Posterior cingulate gyrus (tissue), 11 donors: Measurements from ENCODE around the gene YBX3.
A peak's percentile ranks its signal among the peaks of the same experiment; 100 is the strongest.

Experiments
- DNase-seq, 10 donors: peaks; one replicate each; pipeline versions ENCODE4 v3.0.0 to v3.0.0-alpha.2; 2020 to 2021; ENCODE audit warnings: mixed read lengths in 3 of 10
- intact Hi-C: fragments of 100-400 bp; cut with DNase I; formaldehyde crosslinking; loops from one replicate; pipeline ENCODE4 v1.15.1; 2023

Gene YBX3

GRCh38 chr12:10673659-10674384 lies 49.3 kb downstream of the YBX3 start, which contains the start of gene STYK1:
Gene STYK1 (minus strand): TSS chr12:10674052. CDS start chr12:10634618, 39,434 bp downstream.
- intact Hi-C loops = no loop called here

DNA sequence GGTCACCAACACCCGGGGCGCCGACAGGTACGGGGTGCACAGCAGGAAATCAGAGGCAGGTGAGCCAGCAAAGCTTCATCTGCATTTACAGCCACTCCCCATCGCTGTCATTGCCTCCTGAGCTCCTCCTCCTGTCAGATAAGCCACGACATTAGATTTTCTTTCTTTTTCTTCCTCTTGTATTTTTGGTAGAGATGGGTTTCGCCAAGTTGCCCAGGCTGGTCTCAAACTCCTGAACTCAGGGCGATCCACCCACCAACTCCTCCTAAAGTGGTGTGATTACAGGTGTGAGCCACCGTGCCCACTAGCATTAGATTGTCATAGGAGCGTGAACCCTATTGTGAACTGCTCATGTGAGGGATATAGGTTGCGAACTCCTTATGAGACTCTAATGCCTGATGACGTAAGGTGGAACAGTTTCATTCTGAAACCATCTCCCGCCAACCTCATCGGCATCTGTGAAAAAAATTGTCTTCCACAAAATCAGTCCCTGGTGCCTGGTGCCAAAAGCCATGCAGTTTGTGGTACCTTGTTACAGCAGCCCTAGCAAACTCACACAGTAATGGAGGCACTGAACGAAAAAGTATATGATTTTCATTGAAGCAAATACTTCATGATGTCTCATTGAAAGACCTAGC lies 50.8 kb downstream of the YBX3 start:
- no peak for DNase-seq
- intact Hi-C loops = no loop called here

More at GRCh38 chr12:10673659-10674384, 49.3 kb downstream of the YBX3 start, which contains the start of gene STYK1:
- DNase-seq = peak; percentile 14 to 91 (median 54)

DNA sequence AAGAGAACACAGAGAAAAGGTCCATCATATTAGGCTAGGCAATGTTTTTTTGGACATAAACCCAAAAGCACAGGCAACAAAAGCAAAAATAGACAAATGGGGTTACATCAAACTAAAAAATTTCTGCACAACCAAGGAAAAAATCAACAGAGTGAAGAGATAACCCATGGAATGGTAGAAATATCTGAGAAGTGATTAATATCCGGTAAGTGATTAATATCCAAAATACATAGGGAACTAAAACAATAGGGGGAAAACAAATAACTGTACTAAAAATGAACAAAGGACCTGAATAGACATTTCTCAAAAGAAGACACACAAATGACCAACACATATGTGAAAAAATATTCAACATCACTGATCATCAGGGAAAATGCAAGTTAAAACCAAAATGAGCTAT lies 53.6 kb downstream of the YBX3 start:
- no peak for DNase-seq
- intact Hi-C loops = no loop called here

GRCh38 chr12:10668526-10668925 lies 54.6 kb downstream of the YBX3 start:
- no peak for DNase-seq
- intact Hi-C loops = no loop called here

- no peak for DNase-seq
- intact Hi-C loops = no loop called here
Observed at GRCh38 chr12:10667581-10667980, 55.5 kb downstream of the YBX3 start.

DNA sequence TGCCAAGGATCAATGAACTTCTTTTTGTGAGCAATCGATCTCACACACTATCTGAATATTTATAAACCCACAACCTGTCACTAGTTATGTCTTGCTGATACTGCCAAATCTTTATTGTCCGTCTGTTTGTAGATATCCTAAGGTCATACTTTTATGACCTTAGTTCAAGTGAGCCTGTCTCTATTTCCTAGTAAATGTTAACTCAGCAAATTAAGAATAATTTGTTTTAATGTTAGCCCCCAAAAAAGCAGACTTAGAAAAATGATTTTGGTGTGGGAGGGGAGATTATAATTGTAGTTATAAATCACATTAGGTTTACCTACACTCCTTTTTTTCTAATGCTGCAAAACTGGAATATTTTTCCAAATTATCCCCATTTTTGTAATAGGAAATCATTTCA lies 58.6 kb downstream of the YBX3 start:
- intact Hi-C loops = no loop called here

DNA sequence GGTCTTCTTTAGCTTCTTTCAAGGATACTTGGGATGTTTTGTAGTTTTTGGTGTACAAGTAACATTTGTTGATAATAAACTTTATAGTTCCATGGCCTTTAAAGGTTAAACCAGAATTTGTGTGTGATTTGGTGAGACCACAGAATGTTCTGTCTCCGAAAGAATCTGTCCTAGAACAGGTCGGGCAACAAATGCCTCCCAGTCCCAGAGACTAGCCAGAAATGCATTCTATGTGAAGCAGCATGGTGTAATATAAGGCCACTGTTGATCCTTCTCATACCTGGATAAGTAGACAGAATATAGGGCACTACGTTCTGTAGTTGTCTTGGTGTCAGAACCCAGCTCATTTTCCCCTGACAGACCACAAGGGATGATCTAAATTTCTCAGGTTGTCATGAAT lies 59.3 kb downstream of the YBX3 start:
- no peak for DNase-seq
- intact Hi-C loops = no loop called here

More for the DNA sequence above, 58.6 kb downstream of the YBX3 start:
- no peak for DNase-seq

DNA sequence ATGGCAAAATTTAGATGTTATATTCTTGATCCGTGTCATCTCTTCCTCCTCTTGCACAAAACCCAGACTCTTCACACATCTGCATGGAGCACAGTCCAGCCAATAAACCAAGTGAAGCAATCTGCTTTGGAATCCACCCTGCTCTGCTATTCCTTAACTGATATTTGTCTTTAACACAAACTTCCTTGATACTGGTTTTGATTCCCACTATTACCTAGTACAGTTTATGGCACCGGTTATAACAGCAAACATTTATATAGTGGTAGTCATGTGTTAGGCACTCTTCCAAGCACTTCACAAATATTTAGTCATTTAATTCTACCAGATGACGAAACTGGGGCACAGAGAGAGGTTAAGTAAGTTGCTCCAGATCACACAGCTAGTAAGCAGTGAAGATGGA lies 61.8 kb downstream of the YBX3 start:
- DNase-seq = no peak
- intact Hi-C loops = no loop called here

DNA sequence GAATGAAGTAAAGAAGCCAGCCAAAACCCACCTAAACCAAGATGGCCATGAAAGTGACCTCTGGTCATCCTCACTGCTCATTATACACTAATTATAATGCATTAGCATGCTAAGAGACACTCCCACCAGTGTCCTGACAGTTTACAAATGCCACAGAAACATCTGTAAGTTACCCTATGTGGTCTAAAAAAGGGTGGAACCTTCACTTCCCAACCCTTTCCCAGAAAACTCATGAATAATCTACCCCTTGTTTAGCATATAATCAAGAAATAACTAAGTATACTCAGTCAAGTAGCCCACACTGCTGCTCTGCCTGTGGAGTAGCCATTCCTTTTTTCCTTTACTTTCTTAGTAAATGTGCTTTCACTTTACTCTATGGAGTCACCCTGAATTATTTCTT lies 69.1 kb downstream of the YBX3 start:
- no peak for DNase-seq
- intact Hi-C loops = no loop called here

- intact Hi-C loops = no loop called here
- DNase-seq = no peak
Observed at GRCh38 chr12:10652192-10652591, 70.9 kb downstream of the YBX3 start.
